HepG2 (cell line): ENCODE results near the gene CNP. TPM values are rescaled to one million over a fixed set of nuclear protein-coding genes. Genes with fewer than 3 reads are reported as not detected.

Experiments used
- EEA1 ChIP-seq: sonication (generic); formaldehyde crosslinking; IDR thresholded peaks from 2 replicates; pipeline ENCODE4 v1.5.1; 2020; ENCODE audit warnings: mild to moderate bottlenecking, missing genetic modification reagents, borderline replicate concordance
- IRX3 ChIP-seq: sonication (generic); formaldehyde crosslinking; IDR thresholded peaks from 2 replicates; pipeline ENCODE4 v1.8.1; 2023; ENCODE audit warnings: mild to moderate bottlenecking, low read depth, missing genetic modification reagents, borderline replicate concordance
- KAT2B ChIP-seq: fragments of 150-350 bp; IDR thresholded peaks from 2 replicates; pipeline ENCODE4 v1.6.1; 2014; ENCODE audit warnings: low read depth, low read length, borderline replicate concordance
- NONO ChIP-seq, 2 experiments: fragments of 450-650 bp in 1 of 2; sonication (generic) in 1 of 2; formaldehyde crosslinking in 1 of 2; IDR thresholded peaks in 1 of 2; conservative IDR thresholded peaks in 1 of 2; 2 replicates each; pipeline versions ENCODE4 v1.6.1 to v1.8.0; 2017 to 2022; ENCODE audit warnings: mild to moderate bottlenecking in 1 of 2, missing genetic modification reagents in 1 of 2, moderate library complexity in 1 of 2
- SRF ChIP-seq: IDR thresholded peaks from 2 replicates; pipeline ENCODE4 v1.6.1; 2011; ENCODE audit warnings: mild to moderate bottlenecking, low read depth, low read length, moderate library complexity
- TERF1 ChIP-seq: sonication (generic); formaldehyde crosslinking; IDR thresholded peaks from 2 replicates; pipeline ENCODE4 v1.8.0; 2022; ENCODE audit warnings: mild to moderate bottlenecking, missing genetic modification reagents, moderate library complexity
- ZBTB2 ChIP-seq: sonication (generic); formaldehyde crosslinking; IDR thresholded peaks from 2 replicates; pipeline ENCODE4 v1.8.0; 2022; ENCODE audit warnings: low read depth, missing genetic modification reagents
- ZNF232 ChIP-seq: sonication (generic); formaldehyde crosslinking; IDR thresholded peaks from 2 replicates; pipeline ENCODE4 v1.4.0; 2020; ENCODE audit warnings: missing genetic modification reagents, borderline replicate concordance
- ZNF513 ChIP-seq: sonication (generic); formaldehyde crosslinking; conservative IDR thresholded peaks from 2 replicates; pipeline ENCODE4 v1.5.0; 2020; ENCODE audit warnings: missing genetic modification reagents
- ZNF567 ChIP-seq: sonication (generic); formaldehyde crosslinking; IDR thresholded peaks from 2 replicates; pipeline ENCODE4 v1.8.1; 2023; ENCODE audit warnings: mild to moderate bottlenecking, missing genetic modification reagents, borderline replicate concordance
- ZNF747 ChIP-seq: sonication (generic); formaldehyde crosslinking; IDR thresholded peaks from 2 replicates; pipeline ENCODE4 v1.8.1; 2023; ENCODE audit warnings: missing genetic modification reagents, mild to moderate bottlenecking, borderline replicate concordance
- ZSCAN5A ChIP-seq: sonication (generic); formaldehyde crosslinking; IDR thresholded peaks from 2 replicates; pipeline ENCODE4 v1.8.0; 2022; ENCODE audit warnings: mild to moderate bottlenecking, missing genetic modification reagents, borderline replicate concordance
- polyA plus RNA-seq, 8 experiments: library from polyadenylated mRNA; depleted of rRNA in 3 of 8; stranded (reverse) in 7 of 8; unstranded in 1 of 8; fragments of >200 nt; fragmentation: Illumina TruSeq in 4 of 8; extraction: Trizol in 4 of 8; gene quantifications; 2 replicates each; pipeline versions ENCODE4 v1.2.1 to v1.2.3, GENCODE V29; 2011 to 2016; ENCODE audit warnings: low read depth in 4 of 8, missing spikeins in 1 of 8, mixed read lengths in 1 of 8; ENCODE audit not compliant: insufficient read depth in 1 of 8
- total RNA-seq, 5 experiments: library from RNA; depleted of rRNA; stranded (reverse); fragments of >200 nt; fragmentation: Illumina TruSeq; extraction: Trizol; gene quantifications; 2 replicates each; pipeline ENCODE4 v1.2.3, GENCODE V29; 2016; ENCODE audit warnings: low read depth in 1 of 5
- TF ChIP-seq, protein P1 (sequence below): IDR thresholded peaks from 2 replicates; pipeline ENCODE4 v1.6.1; 2016; ENCODE audit warnings: low read depth
- TF ChIP-seq, protein P2 (sequence below): sonication (generic); formaldehyde crosslinking; IDR thresholded peaks from 2 replicates; pipeline ENCODE4 v1.4.0; 2020; ENCODE audit warnings: missing genetic modification reagents
- TF ChIP-seq, protein P3 (sequence below): sonication (generic); formaldehyde crosslinking; IDR thresholded peaks from 2 replicates; pipeline ENCODE4 v1.9.0; 2021; ENCODE audit warnings: missing genetic modification reagents, mild to moderate bottlenecking, borderline replicate concordance

Gene CNP
- total and polyA plus RNA-seq, 2 of the 13 experiments (the other 11 are each of a cell fraction or from before 2014, with no cell fraction given) = 97.2 to 161 TPM

DNA sequence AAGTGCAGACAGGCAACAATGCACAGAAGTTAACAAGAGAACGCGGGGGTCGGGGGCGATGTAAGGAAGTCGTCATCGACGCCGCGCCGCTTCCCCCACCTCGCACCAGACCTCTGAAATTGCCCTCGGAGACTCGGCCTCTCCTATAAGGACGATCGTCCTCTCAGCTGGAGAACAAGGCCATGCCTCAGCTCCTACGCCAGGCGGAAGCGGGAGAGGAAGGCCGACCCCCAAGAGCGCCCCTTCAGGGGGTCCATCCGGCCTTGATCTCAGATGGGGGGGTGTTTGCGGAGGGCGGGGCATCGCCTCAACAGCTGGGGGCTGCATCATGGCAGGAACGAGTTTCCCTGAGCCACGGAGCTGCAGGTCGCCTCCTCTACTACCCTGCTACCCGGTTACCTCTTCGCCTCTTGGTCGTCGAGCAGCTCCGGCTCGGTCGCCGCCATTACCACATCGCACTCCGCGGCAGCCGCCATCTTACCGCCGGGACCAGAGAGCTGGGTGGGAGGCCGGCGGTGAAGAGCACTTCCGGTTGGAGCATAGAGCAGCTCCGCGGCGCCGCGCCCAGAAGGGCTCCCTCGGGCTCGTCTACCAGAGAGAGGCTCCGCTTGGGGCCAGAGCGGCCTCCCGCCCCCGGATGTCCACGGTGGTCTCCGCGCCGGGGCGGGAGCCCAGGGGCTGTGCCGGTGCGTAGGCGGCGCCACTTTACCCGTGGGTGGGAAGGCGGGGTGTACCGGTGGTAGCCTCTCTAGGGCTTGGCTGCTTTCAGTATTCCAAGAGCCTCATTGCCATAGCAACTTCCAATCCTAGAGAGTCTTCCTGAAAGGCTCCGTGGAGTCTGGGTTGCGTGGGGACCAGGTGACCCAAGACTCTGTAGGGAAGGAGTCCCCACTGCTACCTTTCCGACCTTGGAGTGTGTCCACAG lies 50.6 kb downstream of the CNP start, which contains the start of gene DNAJC7 (continued):
- TF ChIP-seq, protein P1, sequence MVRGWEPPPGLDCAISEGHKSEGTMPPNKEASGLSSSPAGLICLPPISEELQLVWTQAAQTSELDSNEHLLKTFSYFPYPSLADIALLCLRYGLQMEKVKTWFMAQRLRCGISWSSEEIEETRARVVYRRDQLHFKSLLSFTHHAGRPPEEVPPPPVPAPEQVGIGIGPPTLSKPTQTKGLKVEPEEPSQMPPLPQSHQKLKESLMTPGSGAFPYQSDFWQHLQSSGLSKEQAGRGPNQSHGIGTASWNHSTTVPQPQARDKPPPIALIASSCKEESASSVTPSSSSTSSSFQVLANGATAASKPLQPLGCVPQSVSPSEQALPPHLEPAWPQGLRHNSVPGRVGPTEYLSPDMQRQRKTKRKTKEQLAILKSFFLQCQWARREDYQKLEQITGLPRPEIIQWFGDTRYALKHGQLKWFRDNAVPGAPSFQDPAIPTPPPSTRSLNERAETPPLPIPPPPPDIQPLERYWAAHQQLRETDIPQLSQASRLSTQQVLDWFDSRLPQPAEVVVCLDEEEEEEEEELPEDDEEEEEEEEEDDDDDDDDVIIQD (CRISPR knock-in tag) = peak; percentile 75; the same call in 1 of the 2 replicates
- TF ChIP-seq ZNF232 (CRISPR knock-in tag) = peak; percentile 78
- no peak for TF ChIP-seq KAT2B
- TF ChIP-seq, protein P2, sequence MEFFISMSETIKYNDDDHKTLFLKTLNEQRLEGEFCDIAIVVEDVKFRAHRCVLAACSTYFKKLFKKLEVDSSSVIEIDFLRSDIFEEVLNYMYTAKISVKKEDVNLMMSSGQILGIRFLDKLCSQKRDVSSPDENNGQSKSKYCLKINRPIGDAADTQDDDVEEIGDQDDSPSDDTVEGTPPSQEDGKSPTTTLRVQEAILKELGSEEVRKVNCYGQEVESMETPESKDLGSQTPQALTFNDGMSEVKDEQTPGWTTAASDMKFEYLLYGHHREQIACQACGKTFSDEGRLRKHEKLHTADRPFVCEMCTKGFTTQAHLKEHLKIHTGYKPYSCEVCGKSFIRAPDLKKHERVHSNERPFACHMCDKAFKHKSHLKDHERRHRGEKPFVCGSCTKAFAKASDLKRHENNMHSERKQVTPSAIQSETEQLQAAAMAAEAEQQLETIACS (CRISPR knock-in tag) = no peak
- TF ChIP-seq ZSCAN5A (CRISPR knock-in tag) = peak; percentile 86
- TF ChIP-seq SRF = no peak
- TF ChIP-seq TERF1 (CRISPR knock-in tag) = no peak
- TF ChIP-seq EEA1 (CRISPR knock-in tag) = 0 out of 2 replicates have a peak, but pooled peaks have one; percentile 72
- TF ChIP-seq ZNF567 (CRISPR knock-in tag) = peak; percentile 63; the same call in 1 of the 2 replicates
- no peak; the same call in 1 of the 2 replicates for TF ChIP-seq ZNF513
- TF ChIP-seq ZBTB2 = peak; percentile 100
- no peak for TF ChIP-seq IRX3 (CRISPR knock-in tag)
- TF ChIP-seq NONO (IDR thresholded peaks at IDR 0.05) = no peak
- TF ChIP-seq NONO (CRISPR knock-in tag; conservative IDR thresholded peaks at IDR 0.05) = peak; percentile 95
- peak; percentile 65; the same call in 1 of the 2 replicates for TF ChIP-seq ZNF747 (CRISPR knock-in tag)
- TF ChIP-seq, protein P3, sequence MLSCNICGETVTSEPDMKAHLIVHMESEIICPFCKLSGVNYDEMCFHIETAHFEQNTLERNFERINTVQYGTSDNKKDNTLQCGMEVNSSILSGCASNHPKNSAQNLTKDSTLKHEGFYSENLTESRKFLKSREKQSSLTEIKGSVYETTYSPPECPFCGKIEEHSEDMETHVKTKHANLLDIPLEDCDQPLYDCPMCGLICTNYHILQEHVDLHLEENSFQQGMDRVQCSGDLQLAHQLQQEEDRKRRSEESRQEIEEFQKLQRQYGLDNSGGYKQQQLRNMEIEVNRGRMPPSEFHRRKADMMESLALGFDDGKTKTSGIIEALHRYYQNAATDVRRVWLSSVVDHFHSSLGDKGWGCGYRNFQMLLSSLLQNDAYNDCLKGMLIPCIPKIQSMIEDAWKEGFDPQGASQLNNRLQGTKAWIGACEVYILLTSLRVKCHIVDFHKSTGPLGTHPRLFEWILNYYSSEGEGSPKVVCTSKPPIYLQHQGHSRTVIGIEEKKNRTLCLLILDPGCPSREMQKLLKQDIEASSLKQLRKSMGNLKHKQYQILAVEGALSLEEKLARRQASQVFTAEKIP (CRISPR knock-in tag) = no peak
